GM04504 (cell line): ENCODE results near the gene PUS3.
A peak's percentile ranks its signal among the peaks of the same experiment; 100 is the strongest.
"Not testable (repeated sequence)": the region's sequence is repeated elsewhere in the genome, so short reads cannot be mapped to it uniquely, and the experiment has no call there.

Experiments used
- DNase-seq: peaks from one replicate; pipeline ENCODE4 v3.0.0-alpha.2; 2012; ENCODE audit warnings: low read depth

PUS3 gene

GRCh38 chr11:125918140-125918840 is 15.3 kb upstream of the PUS3 start:
- peak; percentile 16 for DNase-seq

DNA sequence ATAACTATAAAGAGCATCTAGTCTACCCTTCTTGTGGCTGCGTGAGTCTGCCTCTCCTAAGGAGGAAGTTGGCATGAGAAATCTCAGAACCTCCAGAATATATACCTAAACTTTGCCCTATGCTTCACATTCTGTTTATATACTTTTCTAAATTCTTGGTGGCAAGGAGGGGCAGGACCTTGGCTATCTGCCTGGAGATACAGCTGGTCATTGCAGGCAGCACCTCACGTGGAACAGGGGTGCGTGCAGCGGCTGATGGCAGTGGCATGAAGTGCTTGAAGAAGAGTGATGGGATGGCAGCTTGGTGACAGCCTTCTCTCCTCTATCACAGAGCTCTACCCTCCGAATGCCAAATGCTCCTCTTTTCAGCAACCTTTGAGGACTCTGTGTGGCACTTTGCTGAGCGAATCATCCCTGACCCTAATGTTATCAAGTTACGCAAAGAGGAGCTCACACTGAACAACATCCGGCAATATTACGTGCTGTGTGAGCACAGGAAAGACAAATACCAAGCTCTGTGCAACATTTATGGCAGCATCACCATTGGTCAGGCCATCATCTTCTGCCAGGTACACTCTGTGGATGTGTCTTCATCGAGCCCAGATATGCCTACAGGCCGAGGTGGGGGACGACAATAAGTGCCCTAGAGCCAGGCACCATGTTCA is 13.8 kb upstream of the PUS3 start:
- no peak for DNase-seq

DNA sequence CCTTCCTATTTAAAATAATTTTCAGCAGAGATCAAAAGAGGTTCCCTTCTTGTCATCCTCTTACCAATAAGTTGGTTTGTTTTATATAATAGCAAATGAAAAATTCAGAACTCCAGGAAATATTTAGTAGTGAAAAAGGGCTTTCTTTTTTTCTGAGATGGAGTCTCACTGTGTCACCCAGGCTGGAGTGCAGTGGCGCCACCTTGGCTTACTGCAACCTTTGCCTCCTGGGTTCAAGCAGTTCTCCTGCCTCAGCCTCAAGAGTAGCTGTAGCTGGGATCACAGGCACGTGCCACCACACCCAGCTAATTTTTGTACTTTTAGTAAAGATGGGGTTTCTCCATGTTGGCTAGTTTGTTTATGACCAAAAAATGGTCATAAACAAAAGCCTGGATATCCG is 11.6 kb upstream of the PUS3 start:
- DNase-seq = not testable (repeated sequence)

- DNase-seq = no peak
Measured at GRCh38 chr11:125910226-125910849, 7.3 kb upstream of the PUS3 start.

GRCh38 chr11:125904678-125905077 is 1.7 kb upstream of the PUS3 start:
- no peak for DNase-seq

DNA sequence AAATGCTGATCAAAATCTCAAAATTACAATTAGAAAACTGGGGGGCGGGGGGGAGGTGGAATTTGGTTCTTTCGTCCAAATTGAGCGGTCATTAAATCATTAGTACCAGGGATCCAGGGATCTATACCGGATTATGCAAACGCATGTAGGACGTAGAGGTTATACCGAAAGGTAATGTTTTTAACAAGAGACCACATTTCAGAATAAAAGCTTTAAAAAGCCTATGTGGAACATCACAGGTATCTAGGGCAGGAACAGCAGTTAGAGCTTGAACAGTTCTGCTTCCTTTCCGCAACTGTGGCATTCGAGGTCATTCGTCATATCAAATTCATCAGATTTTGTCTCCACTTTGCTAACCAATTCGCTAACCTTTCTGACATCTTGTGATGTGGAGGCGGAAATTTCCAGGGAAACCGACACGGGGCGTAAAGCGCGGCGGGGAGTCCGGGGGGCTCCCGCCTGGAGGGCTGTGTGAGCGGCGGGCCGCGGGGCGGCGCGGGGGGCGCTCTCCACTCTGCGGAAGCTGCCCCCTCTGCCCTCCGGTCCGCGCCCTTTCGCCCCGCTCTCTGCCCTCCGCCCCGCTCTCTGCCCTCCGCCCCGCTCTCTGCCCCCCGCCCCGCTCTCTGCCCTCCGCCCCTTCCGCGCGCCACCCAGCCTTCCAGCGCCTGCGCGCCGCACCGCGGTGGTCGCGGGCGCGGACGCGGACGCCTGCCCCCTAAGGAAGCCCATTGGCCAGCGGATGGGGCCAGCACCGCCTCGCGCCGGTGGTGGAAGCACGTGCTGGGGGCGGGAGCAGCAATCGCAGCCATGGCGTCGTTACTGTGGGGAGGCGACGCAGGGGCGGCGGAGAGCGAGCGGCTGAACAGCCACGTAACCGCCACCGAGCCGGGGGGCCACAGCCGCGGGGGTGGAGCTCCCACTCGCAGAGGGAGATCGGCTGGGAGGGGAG is 979 bp upstream of the PUS3 start, which contains the start of gene DDX25:
DDX25 (plus strand) TSS at position 798 of the 949 bp plus-strand sequence; CDS start at position 808, 10 bp downstream.
- no peak for DNase-seq

DNA sequence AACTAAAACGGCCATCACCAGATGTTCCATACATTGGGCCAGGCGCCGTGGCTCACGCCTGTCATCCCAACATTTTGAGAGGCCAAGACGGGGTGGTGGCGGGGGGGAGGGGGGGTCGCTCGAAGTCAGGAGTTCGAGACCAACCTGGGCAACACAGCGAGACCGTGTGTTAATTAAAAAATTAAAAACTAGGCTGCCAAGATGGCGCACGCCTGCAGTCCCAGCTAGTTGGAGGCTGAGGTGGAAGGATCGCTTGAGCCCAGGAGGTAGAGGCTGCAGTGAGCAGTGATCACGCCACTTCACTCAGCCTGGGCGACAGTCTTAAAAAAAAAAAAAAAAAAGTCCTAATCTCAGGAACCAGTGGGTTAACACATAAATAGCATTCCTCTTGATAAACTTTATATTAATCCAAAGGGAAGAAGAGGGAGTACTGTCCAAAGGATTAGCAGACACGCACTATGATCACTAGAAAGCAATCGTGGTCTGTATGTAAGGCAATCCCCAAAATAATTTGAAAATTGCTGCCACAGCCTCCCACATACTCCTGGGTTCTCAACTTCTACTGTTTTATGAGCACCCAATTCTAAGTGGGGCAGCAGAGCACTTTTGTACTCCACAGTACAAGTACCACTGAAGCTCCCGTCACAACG is 604 bp downstream of the PUS3 start:
- DNase-seq = no peak

- DNase-seq = no peak
Measured at GRCh38 chr11:125901872-125902271, 1.1 kb downstream of the PUS3 start.

- no peak for DNase-seq
Measured at GRCh38 chr11:125892994-125893393, 10.0 kb downstream of the PUS3 start.

DNA sequence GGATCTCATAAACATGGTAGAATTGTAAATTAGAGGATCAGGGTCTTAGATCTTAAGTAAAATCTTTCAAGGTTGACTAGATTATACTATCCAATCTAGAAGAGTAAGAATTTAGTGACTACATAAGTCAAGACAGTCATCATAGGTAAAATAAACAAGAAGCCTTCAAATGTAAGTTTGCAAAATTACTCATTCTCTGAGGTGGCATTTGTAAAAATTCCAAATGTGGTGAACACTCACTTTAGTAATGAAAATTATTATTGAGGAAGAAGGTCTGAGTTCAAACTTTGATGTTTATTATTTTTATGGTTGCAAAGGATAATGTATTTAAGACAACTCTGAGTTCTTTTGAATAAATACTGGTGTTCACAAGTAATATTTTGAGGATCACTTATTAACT is 10.9 kb downstream of the PUS3 start:
- DNase-seq = no peak

DNA sequence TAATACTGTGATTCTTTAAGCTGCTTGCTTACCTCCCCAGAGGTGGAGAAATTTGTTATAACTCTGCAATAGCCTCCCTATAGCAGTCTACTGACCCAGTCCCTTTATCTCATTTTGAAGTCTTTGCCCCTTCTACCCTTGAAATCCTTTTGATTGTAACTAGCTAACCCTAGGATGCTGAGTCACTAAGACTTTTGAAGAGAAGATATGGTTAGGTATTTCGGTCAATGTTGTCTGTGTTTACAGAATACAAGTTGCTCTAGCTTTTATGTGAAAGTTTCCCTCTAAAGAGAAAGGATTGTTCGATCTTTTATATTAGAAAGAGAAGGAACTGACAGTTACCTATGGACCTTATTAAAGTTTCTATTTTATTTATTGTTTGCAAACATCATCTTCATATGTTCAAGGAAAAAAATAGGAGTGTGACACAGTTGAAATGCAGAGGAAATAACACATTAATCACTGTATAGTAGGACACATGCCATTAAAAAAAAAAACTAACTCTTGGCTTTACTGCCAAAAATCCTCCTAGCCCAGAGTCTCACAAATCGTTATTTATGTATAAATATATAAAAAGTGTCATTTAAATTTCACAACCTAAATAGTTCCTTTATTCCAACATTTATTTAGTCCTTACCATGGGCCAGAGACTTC is 12.4 kb downstream of the PUS3 start:
- no peak for DNase-seq

- peak; percentile 93 for DNase-seq
Measured at GRCh38 chr11:125887373-125888324, 15.4 kb downstream of the PUS3 start, which contains the start of gene HYLS1. HYLS1 (plus strand) TSS chr11:125887668; CDS start chr11:125899369, 11,701 bp downstream.

DNA sequence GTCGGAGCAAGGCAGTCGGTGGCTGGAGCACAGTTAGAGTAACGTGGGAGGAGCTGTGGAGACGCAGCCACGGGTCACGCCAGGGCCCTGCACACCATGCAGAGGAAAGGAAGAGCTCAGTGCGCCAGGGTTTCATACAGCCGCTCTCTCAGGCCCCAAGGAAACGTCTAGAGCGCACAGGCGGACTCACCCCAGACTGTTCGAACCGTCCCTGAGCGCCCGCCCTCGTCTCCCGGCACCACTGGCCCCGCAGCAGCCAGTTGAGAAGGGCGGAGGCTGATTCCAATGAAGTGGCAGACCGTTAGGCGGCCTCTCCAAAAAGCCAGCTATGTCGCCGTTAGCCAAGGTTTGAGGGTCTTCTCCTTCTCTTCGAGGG is 16.0 kb downstream of the PUS3 start:
- peak; percentile 7 for DNase-seq

- no peak for DNase-seq
Measured at GRCh38 chr11:125883375-125883774, 19.6 kb downstream of the PUS3 start.

DNA sequence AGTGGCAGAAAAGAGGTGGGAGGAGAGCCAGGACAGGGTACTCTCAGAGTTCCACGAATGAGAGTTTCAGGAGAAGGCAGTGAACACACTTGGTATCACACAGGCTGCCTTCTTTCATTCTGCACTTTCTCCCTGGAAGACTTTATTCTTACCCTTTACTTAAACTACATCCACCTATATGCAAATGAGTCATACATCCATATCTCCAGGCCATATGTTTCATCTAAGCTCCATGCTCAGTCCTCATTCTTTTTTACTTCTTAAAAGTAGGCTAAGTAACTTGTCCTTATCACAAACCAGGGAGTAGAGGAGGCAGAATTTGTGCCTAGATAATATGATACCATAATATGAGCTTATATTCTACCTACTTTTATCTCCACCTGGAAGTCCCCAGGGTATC is 21.7 kb downstream of the PUS3 start:
- no peak for DNase-seq

GRCh38 chr11:125874556-125875124 is 28.4 kb downstream of the PUS3 start:
- peak; percentile 38 for DNase-seq

DNA sequence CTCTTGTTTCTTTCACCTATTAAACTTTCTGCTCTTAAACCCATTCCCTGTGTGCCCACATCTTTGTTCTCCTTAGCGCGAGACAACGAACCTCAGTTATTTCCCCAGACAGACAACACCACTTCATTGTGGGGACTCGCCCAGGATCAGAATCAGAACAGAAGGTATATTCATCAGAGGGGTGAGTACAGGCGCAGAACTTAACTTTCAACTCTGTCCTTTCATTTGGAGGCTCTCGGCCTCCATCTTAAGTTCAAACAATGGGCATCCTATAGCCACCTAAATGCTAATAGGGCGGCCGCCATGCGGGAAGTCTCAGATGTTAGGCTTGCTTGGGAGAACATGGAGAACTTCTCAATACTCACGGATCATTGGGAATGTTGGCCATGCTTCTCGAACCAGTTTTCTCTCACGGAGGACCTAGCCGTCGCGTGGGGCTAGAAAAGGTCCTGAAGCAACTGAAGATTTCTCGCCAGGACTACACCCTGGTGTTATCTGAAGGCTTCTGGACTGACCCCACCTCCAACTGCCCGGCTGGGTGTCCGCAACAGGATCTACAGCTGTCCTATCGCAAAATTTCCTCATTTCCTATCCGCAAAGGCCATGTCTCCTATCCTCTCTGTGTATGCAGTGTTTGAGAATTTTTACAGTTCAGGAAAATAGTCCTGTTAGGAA is 29.0 kb downstream of the PUS3 start:
- DNase-seq = no peak

GRCh38 chr11:125872138-125872491 is 30.9 kb downstream of the PUS3 start:
- DNase-seq = no peak
